Upper lobe of left lung (tissue), 4 donors: ENCODE results near the gene RPL32.

Source experiments
- POLR2A ChIP-seq, 4 donors: fragments of 450-650 bp; IDR thresholded peaks; one replicate each; pipeline ENCODE4 v1.5.1; 2016 to 2017; ENCODE audit warnings: antibody characterized with exemption in 4 of 4, mild to moderate bottlenecking in 2 of 4
- TF ChIP-seq, protein P1 (sequence below), 6 experiments: fragments of 450-650 bp in 4 of 6; fragments of 200-600 bp in 2 of 6; sonication (generic) in 2 of 6; IDR thresholded peaks; one replicate each; pipeline ENCODE4 v1.5.1; 2016 to 2019; ENCODE audit warnings: antibody characterized with exemption in 6 of 6

GRCh38 chr3:12825156-12825555, 16.2 kb downstream of the RPL32 start:
- TF ChIP-seq, protein P1, sequence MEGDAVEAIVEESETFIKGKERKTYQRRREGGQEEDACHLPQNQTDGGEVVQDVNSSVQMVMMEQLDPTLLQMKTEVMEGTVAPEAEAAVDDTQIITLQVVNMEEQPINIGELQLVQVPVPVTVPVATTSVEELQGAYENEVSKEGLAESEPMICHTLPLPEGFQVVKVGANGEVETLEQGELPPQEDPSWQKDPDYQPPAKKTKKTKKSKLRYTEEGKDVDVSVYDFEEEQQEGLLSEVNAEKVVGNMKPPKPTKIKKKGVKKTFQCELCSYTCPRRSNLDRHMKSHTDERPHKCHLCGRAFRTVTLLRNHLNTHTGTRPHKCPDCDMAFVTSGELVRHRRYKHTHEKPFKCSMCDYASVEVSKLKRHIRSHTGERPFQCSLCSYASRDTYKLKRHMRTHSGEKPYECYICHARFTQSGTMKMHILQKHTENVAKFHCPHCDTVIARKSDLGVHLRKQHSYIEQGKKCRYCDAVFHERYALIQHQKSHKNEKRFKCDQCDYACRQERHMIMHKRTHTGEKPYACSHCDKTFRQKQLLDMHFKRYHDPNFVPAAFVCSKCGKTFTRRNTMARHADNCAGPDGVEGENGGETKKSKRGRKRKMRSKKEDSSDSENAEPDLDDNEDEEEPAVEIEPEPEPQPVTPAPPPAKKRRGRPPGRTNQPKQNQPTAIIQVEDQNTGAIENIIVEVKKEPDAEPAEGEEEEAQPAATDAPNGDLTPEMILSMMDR (IDR thresholded peaks at IDR 0.05), result no peak
- no peak for TF ChIP-seq POLR2A (IDR thresholded peaks at IDR 0.05)
